Activated CD8-positive, alpha-beta memory T cell treated with anti-CD3 and anti-CD28 coated beads for 36 hours (primary cell): ENCODE data around the gene HK1. TPM values are rescaled to one million over a fixed set of nuclear protein-coding genes. Genes with fewer than 3 reads are reported as not detected.

Source experiments
- CTCF ChIA-PET: fragments of 350-600 bp; sonication (Branson Sonifier 250); formaldehyde crosslinking; loops from one replicate; lab custom pipeline; 2021; ENCODE audit warnings: antibody characterized with exemption; lab: Charles Lee
- POLR2A ChIA-PET: fragments of 350-600 bp; sonication (Branson Sonifier 250); formaldehyde crosslinking; loops from one replicate; lab custom pipeline; 2021; ENCODE audit warnings: antibody characterized with exemption; lab: Charles Lee
- total RNA-seq, 2 experiments: library from RNA; stranded (reverse); gene quantifications; one replicate each; pipeline ENCODE4 v1.2.3, GENCODE V29; 2021

Gene HK1
- total RNA-seq, 2 experiments from 2014 or later = 238 TPM

DNA sequence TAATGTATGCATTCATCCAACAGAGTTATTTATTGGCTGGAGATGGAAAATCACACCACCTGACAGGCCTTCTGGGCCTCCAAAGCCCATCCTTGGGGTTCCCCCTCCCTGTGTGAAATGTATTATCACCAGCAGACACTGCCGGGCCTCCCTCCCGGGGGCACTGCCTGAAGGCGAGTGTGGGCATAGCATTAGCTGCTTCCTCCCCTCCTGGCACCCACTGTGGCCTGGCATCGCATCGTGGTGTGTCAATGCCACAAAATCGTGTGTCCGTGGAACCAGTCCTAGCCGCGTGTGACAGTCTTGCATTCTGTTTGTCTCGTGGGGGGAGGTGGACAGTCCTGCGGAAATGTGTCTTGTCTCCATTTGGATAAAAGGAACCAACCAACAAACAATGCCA, 123.1 kb downstream of the HK1 start:
- POLR2A ChIA-PET = no interaction called here
- CTCF ChIA-PET = no interaction called here

DNA sequence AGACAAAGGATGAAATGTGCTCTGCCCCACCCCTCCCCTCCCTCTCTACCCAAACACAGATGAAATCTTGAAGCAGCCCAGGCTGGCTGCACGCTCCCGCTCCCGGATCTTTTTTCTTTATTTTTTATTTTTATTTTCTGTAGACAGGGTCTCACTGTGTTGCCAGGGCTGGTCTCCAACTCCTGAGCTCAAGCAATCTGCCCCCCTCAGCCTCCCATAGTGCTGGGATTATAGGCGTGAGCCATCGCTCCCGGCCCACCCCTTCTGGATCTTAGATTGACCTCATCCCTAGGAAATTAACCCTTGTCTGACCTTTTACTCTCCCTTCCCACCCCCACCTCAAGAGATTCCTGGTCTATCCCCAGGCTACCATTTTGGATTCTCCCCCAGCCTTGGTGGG, 124.1 kb downstream of the HK1 start:
- CTCF ChIA-PET = no interaction called here
- POLR2A ChIA-PET = no interaction called here

GRCh38 chr10:69403066-69403465, 124.8 kb downstream of the HK1 start:
- CTCF ChIA-PET = interaction anchor here (1.1 to 1.4 kb wide), 2 partner anchors 10 to 164 kb away, joined by 4 to 6 read pairs; no protein-coding TSS in a partner anchor

GRCh38 chr10:69403519-69403918, 125.2 kb downstream of the HK1 start:
- ChIA-PET CTCF (interaction anchor here (1.1 to 1.4 kb wide), 2 partner anchors 11 to 164 kb away, joined by 4 to 6 read pairs; no protein-coding TSS in a partner anchor), POLR2A (no interaction called here)

More at GRCh38 chr10:69403066-69403465, 124.8 kb downstream of the HK1 start:
- POLR2A ChIA-PET = no interaction called here

- CTCF ChIA-PET = interaction anchor here (1.5 to 1.6 kb wide), 2 partner anchors 12 to 176 kb away, joined by 3 to 6 read pairs; no protein-coding TSS in a partner anchor
- POLR2A ChIA-PET = no interaction called here
Measured at GRCh38 chr10:69404786-69405185, 126.5 kb downstream of the HK1 start.

DNA sequence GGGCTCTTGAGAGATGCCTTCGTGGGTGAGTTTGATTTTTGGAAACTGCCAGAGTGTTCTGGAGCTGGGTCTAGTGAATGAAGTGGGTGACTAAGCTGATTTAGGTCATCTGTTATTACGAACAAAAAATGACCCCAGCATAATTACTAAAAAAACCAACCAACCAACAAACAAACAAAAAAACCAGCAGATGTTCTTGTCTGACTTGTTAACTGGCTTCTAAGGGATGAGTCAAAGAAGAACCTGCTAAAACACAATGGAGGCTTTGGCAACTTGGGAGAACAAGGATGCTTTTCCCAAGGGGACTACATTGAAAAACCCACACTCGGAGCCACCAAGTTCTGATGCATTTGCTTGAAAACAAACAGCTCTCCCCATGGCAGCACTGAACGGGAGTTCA, 126.9 kb downstream of the HK1 start:
- ChIA-PET POLR2A (no interaction called here), CTCF (interaction anchor here (1.5 to 1.6 kb wide), 2 partner anchors 12 to 176 kb away, joined by 3 to 6 read pairs; no protein-coding TSS in a partner anchor)

DNA sequence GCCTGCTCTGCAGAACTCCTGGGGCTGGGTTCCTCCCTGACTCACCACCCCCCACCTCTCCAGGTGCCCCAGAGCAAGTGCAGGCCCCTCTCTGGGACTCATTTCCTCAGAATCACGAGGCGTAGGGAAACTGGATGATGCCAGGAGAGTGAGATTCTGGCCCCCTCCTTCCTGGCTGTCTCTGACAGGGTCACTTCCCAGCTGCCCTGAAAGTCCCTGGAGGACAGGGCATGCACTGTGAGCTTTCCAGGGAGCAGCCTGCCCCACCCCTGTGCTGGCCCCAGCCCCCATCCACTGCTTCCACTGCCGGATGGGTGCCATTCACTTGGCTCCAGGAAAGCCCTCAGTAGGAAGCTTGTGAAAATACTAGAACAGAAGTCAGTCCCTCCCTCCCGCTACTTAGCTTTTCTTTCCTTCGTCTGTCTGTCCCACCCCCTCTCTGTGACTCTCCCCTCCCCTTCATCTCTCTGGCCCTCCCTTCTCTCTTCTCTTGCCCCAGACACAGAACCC, 128.1 kb downstream of the HK1 start:
- ChIA-PET POLR2A (no interaction called here), CTCF (interaction anchor here (1.4 to 2.6 kb wide), 3 partner anchors 8 to 14 kb away, joined by 6 to 13 read pairs (median 8); no protein-coding TSS in a partner anchor)

DNA sequence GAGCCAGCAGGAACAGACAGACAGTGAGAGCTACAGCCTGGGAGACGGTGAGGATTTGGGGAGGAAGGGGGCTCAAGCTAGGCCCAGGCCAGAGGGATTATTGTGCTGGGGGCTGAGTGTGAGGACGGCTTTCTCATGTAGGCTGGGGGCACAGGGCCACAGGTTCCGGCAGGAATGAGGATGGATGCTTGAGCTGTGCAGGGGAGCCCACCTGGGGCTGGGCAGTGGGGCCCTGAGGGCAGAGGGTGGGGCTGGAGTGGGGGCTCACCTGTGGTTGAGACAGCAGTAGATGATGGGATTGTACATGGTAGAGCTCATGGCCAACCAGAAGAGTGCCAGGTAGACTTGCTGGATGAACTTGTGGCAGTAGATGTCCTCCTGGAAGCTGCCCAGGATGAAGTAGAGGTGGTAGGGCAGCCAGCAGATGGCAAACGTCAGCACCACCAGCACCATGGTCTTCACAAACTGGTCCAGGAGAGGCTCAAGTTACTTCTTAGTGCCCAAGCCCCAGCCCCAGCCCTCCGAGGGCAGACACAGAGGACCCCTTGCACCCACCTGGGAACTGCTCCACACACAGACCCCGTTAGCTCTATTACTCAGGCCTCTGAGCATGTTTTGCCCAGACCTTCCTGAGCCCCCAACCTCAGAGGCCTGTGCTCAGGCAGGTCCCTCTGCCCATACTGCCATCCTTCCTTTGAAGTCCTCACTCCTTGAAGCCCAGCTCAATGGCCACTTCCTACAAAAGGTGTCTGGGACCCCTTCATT, 128.7 kb downstream of the HK1 start:
- ChIA-PET CTCF (interaction anchor here (0.6 to 2.6 kb wide), 10 partner anchors 9 to 371 kb away, joined by 3 to 16 read pairs (median 6); no protein-coding TSS in a partner anchor), POLR2A (interaction anchor here (1.1 kb wide), 1 partner anchor 99 kb away, joined by 3 read pairs; no protein-coding TSS in a partner anchor)

GRCh38 chr10:69407621-69408301, 129.5 kb downstream of the HK1 start:
- POLR2A ChIA-PET = interaction anchor here (0.5 to 1.3 kb wide), 4 partner anchors 12 to 98 kb away, joined by 3 to 5 read pairs (median 4); no protein-coding TSS in a partner anchor
- CTCF ChIA-PET = interaction anchor here (0.6 to 2.6 kb wide), 18 partner anchors 10 to 372 kb away, joined by 3 to 16 read pairs (median 5); no protein-coding TSS in a partner anchor

DNA sequence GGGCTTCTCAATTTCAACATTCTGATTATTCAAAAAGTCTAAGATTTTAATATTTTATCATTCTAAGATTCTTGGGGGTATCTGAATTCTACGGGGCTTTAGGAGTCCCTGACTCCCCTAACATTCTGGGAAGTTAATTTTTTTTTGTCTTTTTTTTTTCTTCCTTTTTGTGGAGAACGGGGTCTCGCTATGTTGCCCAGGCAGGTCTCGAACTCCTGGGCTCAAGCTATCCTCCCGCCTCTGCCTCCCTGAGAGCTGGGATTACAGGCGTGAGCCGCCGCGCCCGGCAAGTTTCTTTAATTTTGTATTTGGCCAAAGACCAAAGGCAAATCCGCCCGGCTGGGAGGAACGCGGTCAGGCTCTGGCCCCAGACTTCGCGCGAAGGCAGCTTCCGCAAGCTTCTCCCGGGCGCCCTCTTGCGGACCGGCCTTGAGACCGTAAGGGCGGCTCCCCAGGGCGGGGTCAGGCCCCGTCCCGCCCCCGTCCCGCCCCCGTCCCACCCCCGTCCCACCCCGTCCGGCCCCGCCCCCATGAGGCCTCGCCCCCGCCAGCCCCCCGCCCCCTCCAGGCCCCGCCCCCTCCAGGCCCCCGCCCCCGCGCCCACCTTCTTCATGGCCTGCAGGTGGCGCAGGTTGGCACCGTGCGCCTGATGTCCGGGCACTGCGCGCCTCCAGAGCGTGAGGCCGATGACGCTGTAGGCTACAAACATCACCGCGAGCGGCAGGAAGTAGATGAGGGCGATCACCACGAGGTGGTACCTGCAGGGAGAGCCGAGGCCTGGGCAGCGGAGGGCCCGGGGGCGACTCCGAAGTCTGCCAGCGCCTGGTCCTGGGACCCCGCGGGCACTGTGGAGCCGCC, 130.3 kb downstream of the HK1 start:
- ChIA-PET CTCF (interaction anchor here (1.0 to 2.6 kb wide), 15 partner anchors 10 to 179 kb away, joined by 3 to 16 read pairs (median 5); no protein-coding TSS in a partner anchor), POLR2A (interaction anchor here (0.9 to 1.3 kb wide), 3 partner anchors 16 to 97 kb away, joined by 3 to 5 read pairs (median 4); no protein-coding TSS in a partner anchor)

DNA sequence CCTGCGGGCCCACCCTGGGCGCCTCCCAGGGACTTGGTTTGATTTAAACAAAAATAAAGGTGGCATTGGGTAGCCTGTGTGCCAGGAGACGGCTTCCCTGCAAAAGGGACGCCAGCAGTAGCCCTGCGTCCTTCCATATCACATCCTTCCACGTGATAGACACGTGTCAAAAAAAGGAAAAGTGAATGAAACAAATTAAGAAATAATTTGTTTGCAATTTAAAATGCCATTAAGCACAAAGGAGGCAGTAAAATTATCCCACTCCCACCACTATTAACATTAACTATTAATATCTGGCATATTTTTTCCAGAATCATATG, 130.8 kb downstream of the HK1 start:
- CTCF ChIA-PET = interaction anchor here (1.0 to 2.6 kb wide), 4 partner anchors 15 to 180 kb away, joined by 4 to 13 read pairs (median 6); no protein-coding TSS in a partner anchor
- POLR2A ChIA-PET = interaction anchor here (1.3 kb wide), 1 partner anchor 16 kb away, joined by 5 read pairs; no protein-coding TSS in a partner anchor

- ChIA-PET POLR2A (no interaction called here), CTCF (no interaction called here)
Measured at GRCh38 chr10:69409968-69410367, 131.7 kb downstream of the HK1 start.

GRCh38 chr10:69410487-69410886, 132.2 kb downstream of the HK1 start:
- ChIA-PET POLR2A (no interaction called here), CTCF (interaction anchor here (0.7 to 1.3 kb wide), 2 partner anchors 8 to 19 kb away, joined by 3 to 4 read pairs; no protein-coding TSS in a partner anchor)

DNA sequence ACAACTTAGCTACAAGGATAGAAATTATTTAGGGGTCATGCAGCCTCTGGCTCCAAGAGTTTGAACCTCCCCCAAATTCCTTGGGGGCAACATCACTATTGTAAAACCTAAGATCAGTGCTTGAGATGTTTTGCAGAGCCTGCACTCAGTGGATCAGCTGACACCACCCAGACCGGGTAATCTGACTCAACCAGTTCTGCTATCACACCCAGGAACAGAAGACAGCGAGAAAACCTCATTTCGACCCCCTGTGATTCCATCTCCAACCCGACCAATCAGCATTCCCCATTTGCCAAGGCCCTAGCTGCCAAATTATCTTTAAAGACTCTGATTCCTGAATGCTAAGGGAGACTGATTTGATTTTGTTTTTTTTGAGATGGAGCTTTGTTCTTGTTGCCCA, 133.2 kb downstream of the HK1 start:
- CTCF ChIA-PET = interaction anchor here (1.3 kb wide), 1 partner anchor 18 kb away, joined by 3 read pairs; no protein-coding TSS in a partner anchor
- POLR2A ChIA-PET = interaction anchor here (0.6 kb wide), 1 partner anchor 18 kb away, joined by 4 read pairs; no protein-coding TSS in a partner anchor

GRCh38 chr10:69412232-69412790, 134.0 kb downstream of the HK1 start:
- CTCF ChIA-PET = no interaction called here
- POLR2A ChIA-PET = no interaction called here

- ChIA-PET CTCF (interaction anchor here (1.4 kb wide), 1 partner anchor 94 kb away, joined by 7 read pairs; no protein-coding TSS in a partner anchor), POLR2A (no interaction called here)
Measured at GRCh38 chr10:69413221-69413865, 135.0 kb downstream of the HK1 start.
